ENCODE data around the gene TEAD1. TPM values are rescaled to one million over a fixed set of nuclear protein-coding genes. Genes with fewer than 3 reads are reported as not detected.

The TEAD1 gene
- total and polyA plus RNA-seq, 9 of the 15 experiments (the other 6 are each of a cell fraction or from before 2014, with no cell fraction given) = 1.7 to 17.7 (median 10.8) TPM

- TF ChIP-seq ZNF639 (CRISPR knock-in tag; conservative IDR thresholded peaks at IDR 0.05 in 1 of 2, IDR thresholded peaks at IDR 0.05 in 1 of 2) = no peak
These were observed 240.9 kb downstream of the TEAD1 start (continued) for GRCh38 chr11:12915093-12915492.

DNA sequence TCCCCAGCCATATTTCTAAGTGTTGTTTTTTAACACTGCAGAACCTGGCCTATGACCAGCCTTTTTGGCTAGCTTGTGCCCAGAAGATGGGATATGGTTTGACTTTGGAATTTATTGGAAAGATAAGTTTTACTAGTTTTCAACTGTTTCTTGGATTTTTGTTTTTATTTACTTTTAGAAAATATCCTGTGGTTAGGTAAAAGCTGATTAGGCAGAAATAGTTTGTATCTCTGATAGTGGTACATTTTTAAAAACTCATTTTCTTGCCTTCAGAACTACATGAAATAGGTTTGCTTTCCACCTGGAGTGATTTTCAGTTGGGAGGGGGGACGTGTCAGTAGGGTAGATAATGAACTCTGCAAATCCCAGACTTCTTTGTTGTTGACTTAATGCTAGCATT is 243.6 kb downstream of the TEAD1 start:
- Histone ChIP-seq H3K4me1 (replicated peaks in 1 of 2; ENCODE audit: control insufficient read depth in 2 of 2, insufficient read depth in 2 of 2, low read length in 2 of 2) (0 out of 5 replicates have a peak, but pooled peaks cover 0 to 4% of the 10 kb centered on the region in 2 experiments), H3K79me2 (ENCODE audit: control insufficient read depth, insufficient read depth, low read length) (no peaks in the 10 kb centered on the region), H3K9ac (ENCODE audit: insufficient read depth in 1 of 2, low read depth in 2 of 2, low read length in 2 of 2) (no peak overlapping the region), H3K27ac (ENCODE audit: extremely low read depth, low read depth, low read length) (no peak overlapping the region), H3K36me3 (ENCODE audit: control insufficient read depth, insufficient read depth, low read length) (0 out of 3 replicates have a peak, but pooled peaks cover 5% of the 10 kb centered on the region), H3K4me3 (no peak overlapping the region), H3K27me3 (ENCODE audit: control insufficient read depth in 2 of 2, insufficient read depth in 2 of 2, low read length in 2 of 2) (no peaks in the 10 kb centered on the region), H3K9me3 (replicated peaks; ENCODE audit: control insufficient read depth, insufficient read depth, low read depth, low read length) (no peaks in the 10 kb centered on the region), H4K20me1 (replicated peaks; ENCODE audit: control insufficient read depth, insufficient read depth, low read length) (no peaks in the 10 kb centered on the region; the same call in 1 of the 2 replicates), H2AFZ (ENCODE audit: low read depth, low read length) (no peak overlapping the region), H3K4me2 (ENCODE audit: insufficient read depth, low read length) (no peak overlapping the region), H3K9me1 (ENCODE audit: control insufficient read depth, insufficient read depth, low read length) (no peaks in the 10 kb centered on the region)
- ATAC-seq = no peak
- intact Hi-C loops (cut with micrococcal nuclease) (no loop called here), in situ Hi-C loops (cut with MboI) (loop anchor here (10.0 kb wide), 1 partner anchor 427 kb away; no protein-coding TSS in a partner anchor)
- CTCF ChIA-PET (ENCODE audit: low intra/inter-chr PET ratio) = no interaction called here
- POLR2A ChIA-PET = no interaction called here
- peak; percentile 6 for FAIRE-seq
- BruUV-seq (replicated peaks) = no TSS peak
- 16% methylated on average over 1 of the region's 1 CpG for WGBS (ENCODE audit: insufficient coverage, low coverage, missing lambda C conversion rate)
- DNase-seq (ENCODE audit: extremely low read depth in 1 of 4, low spot score in 3 of 4) = no peak
- TF ChIP-seq ZNF41 (CRISPR knock-in tag; conservative IDR thresholded peaks at IDR 0.05) = no peak
- TF ChIP-seq TFAM (CRISPR knock-in tag; conservative IDR thresholded peaks at IDR 0.05) = no peak
- TF ChIP-seq U2AF2 (optimal IDR thresholded peaks at IDR 0.05; ENCODE audit: low read depth, low read length) = no peak
- no peak for TF ChIP-seq PPARD (CRISPR knock-in tag; IDR thresholded peaks at IDR 0.05)
- TF ChIP-seq NONO (IDR thresholded peaks at IDR 0.05; ENCODE audit: low read depth in 2 of 2, low read length in 1 of 2) = no peak
- no peak for TF ChIP-seq FIP1L1 (IDR thresholded peaks at IDR 0.05; ENCODE audit: low read depth, low read length, poor library complexity, severe bottlenecking)
- no peak for TF ChIP-seq HNRNPL (IDR thresholded peaks at IDR 0.05; ENCODE audit: low read depth, low read length)
- TF ChIP-seq ILF3 (IDR thresholded peaks at IDR 0.05; ENCODE audit: borderline replicate concordance) = no peak
- peak; percentile 79 for TF ChIP-seq ZNF316 (IDR thresholded peaks at IDR 0.05)
- TF ChIP-seq HDAC2 (IDR thresholded peaks at IDR 0.05) = no peak
- TF ChIP-seq ZBTB9 (CRISPR knock-in tag; IDR thresholded peaks at IDR 0.05) = no peak
- no peak for TF ChIP-seq ZFP1 (CRISPR knock-in tag; IDR thresholded peaks at IDR 0.05)
- TF ChIP-seq, protein P1, sequence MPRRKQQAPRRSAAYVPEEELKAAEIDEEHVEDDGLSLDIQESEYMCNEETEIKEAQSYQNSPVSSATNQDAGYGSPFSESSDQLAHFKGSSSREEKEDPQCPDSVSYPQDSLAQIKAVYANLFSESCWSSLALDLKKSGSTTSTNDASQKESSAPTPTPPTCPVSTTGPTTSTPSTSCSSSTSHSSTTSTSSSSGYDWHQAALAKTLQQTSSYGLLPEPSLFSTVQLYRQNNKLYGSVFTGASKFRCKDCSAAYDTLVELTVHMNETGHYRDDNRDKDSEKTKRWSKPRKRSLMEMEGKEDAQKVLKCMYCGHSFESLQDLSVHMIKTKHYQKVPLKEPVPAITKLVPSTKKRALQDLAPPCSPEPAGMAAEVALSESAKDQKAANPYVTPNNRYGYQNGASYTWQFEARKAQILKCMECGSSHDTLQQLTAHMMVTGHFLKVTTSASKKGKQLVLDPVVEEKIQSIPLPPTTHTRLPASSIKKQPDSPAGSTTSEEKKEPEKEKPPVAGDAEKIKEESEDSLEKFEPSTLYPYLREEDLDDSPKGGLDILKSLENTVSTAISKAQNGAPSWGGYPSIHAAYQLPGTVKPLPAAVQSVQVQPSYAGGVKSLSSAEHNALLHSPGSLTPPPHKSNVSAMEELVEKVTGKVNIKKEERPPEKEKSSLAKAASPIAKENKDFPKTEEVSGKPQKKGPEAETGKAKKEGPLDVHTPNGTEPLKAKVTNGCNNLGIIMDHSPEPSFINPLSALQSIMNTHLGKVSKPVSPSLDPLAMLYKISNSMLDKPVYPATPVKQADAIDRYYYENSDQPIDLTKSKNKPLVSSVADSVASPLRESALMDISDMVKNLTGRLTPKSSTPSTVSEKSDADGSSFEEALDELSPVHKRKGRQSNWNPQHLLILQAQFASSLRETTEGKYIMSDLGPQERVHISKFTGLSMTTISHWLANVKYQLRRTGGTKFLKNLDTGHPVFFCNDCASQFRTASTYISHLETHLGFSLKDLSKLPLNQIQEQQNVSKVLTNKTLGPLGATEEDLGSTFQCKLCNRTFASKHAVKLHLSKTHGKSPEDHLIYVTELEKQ (CRISPR knock-in tag; IDR thresholded peaks at IDR 0.05) = no peak
